ENCODE data around the gene TNFRSF6B.
"Not testable (repeated sequence)": the region's sequence is repeated elsewhere in the genome, so short reads cannot be mapped to it uniquely, and the experiment has no call there.

TNFRSF6B gene, protein sequence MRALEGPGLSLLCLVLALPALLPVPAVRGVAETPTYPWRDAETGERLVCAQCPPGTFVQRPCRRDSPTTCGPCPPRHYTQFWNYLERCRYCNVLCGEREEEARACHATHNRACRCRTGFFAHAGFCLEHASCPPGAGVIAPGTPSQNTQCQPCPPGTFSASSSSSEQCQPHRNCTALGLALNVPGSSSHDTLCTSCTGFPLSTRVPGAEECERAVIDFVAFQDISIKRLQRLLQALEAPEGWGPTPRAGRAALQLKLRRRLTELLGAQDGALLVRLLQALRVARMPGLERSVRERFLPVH

DNA sequence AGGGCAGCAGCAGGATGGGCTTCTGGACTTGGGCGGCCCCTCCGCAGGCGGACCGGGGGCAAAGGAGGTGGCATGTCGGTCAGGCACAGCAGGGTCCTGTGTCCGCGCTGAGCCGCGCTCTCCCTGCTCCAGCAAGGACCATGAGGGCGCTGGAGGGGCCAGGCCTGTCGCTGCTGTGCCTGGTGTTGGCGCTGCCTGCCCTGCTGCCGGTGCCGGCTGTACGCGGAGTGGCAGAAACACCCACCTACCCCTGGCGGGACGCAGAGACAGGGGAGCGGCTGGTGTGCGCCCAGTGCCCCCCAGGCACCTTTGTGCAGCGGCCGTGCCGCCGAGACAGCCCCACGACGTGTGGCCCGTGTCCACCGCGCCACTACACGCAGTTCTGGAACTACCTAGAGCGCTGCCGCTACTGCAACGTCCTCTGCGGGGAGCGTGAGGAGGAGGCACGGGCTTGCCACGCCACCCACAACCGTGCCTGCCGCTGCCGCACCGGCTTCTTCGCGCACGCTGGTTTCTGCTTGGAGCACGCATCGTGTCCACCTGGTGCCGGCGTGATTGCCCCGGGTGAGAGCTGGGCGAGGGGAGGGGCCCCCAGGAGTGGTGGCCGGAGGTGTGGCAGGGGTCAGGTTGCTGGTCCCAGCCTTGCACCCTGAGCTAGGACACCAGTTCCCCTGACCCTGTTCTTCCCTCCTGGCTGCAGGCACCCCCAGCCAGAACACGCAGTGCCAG lies at the start of gene TNFRSF6B:
Gene TNFRSF6B, plus strand, starts transcription at position 25 of the 729 bp plus-strand sequence. Its CDS starts 116 bp downstream, at position 141.
- no peak for TF ChIP-seq CTCF (IDR thresholded peaks at IDR 0.05; ENCODE audit: insufficient read depth, low read depth, low read length, missing control alignments)
- no peak for DNase-seq (ENCODE audit: low read depth)
- H3K4me3 ChIP-seq (ENCODE audit: low read depth, low read length) = no peak within 1 kb of the TSS

- no peak for DNase-seq (ENCODE audit: low read depth)
- no peak overlapping the region for H3K4me3 ChIP-seq (ENCODE audit: low read depth, low read length)
- TF ChIP-seq CTCF (IDR thresholded peaks at IDR 0.05; ENCODE audit: insufficient read depth, low read depth, low read length, missing control alignments) = no peak
Observed at GRCh38 chr20:63648190-63648589, 48.3 kb upstream of the TNFRSF6B start.

DNA sequence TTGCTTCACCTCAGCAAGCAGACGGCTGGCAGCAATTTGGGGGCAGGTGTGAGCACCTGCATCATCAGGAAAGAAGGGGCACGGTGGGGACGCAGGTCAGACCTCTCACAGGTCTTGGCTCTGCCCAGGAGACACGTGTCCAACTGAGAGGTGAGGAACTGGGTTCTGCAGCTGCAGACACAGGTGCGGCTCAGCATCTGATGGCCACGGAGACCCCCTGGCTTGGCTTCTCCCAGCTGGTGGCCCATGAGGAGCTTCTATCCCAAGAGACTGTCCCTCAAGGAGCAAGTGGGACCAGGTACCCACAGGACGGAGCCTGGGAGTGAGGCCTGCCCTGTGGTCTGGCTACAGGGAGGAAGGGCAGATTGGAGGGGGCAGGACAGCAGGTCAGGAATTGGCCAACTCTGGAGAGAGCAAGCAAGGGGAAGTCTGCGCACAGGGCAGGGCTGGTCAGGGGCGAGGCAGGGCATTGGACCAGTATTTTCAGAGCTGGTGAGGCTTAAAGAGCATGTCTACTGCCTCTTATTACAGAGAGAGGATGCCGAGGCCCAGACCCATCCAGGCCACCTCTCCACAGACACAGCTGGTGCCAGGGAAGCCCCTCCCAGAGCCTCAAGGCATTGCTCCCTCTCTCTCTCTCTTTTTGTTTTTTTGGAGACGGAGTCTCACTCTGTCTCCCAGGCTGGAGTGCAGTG lies 47.4 kb upstream of the TNFRSF6B start:
- DNase-seq (ENCODE audit: low read depth) = no peak
- TF ChIP-seq CTCF (IDR thresholded peaks at IDR 0.05; ENCODE audit: insufficient read depth, low read depth, low read length, missing control alignments) = no peak
- no peak overlapping the region for H3K4me3 ChIP-seq (ENCODE audit: low read depth, low read length)

GRCh38 chr20:63650486-63650885 lies 46.0 kb upstream of the TNFRSF6B start:
- H3K4me3 ChIP-seq (ENCODE audit: low read depth, low read length); DNase-seq (ENCODE audit: low read depth): not testable (repeated sequence)

GRCh38 chr20:63651942-63652191 lies 44.6 kb upstream of the TNFRSF6B start:
- H3K4me3 ChIP-seq (ENCODE audit: low read depth, low read length) = no peak overlapping the region
- no peak for DNase-seq (ENCODE audit: low read depth)
- no peak for TF ChIP-seq CTCF (IDR thresholded peaks at IDR 0.05; ENCODE audit: insufficient read depth, low read depth, low read length, missing control alignments)

- no peak for DNase-seq (ENCODE audit: low read depth)
- H3K4me3 ChIP-seq (ENCODE audit: low read depth, low read length) = no peak overlapping the region
- TF ChIP-seq CTCF (IDR thresholded peaks at IDR 0.05; ENCODE audit: insufficient read depth, low read depth, low read length, missing control alignments) = no peak
Observed at GRCh38 chr20:63652192-63652980, 44.1 kb upstream of the TNFRSF6B start.
